GM12801 (cell line): ENCODE measurements around the gene RARS2.

ENCODE experiments used
- CTCF ChIP-seq: IDR thresholded peaks from one replicate; pipeline ENCODE4 v1.5.1; 2011; ENCODE audit warnings: control low read depth; ENCODE audit not compliant: insufficient read length; ENCODE audit errors: extremely low read depth

The RARS2 gene

GRCh38 chr6:87628424-87628823, 38.6 kb upstream of the RARS2 start:
- no peak for TF ChIP-seq CTCF

GRCh38 chr6:87623248-87623647, 33.5 kb upstream of the RARS2 start:
- TF ChIP-seq CTCF, result no peak

GRCh38 chr6:87618531-87618930, 28.7 kb upstream of the RARS2 start:
- no peak for TF ChIP-seq CTCF

GRCh38 chr6:87617405-87617804, 27.6 kb upstream of the RARS2 start:
- TF ChIP-seq CTCF, result no peak

GRCh38 chr6:87608802-87609201, 19.0 kb upstream of the RARS2 start:
- no peak for TF ChIP-seq CTCF

GRCh38 chr6:87606199-87606598, 16.4 kb upstream of the RARS2 start:
- TF ChIP-seq CTCF, result no peak

GRCh38 chr6:87600576-87600975, 10.8 kb upstream of the RARS2 start:
- no peak for TF ChIP-seq CTCF

- TF ChIP-seq CTCF, result no peak
Measured at GRCh38 chr6:87590990-87591389, 1.2 kb upstream of the RARS2 start.
